GM19452 (cell line): ENCODE measurements around the gene PDCD7.
"Not testable (repeated sequence)": the region's sequence is repeated elsewhere in the genome, so short reads cannot be mapped to it uniquely, and the experiment has no call there.

Experiments used
- ATAC-seq: cut with Tn5 transposase; IDR thresholded peaks from one replicate; pipeline ENCODE4 v1.9.1; 2021; ENCODE audit not compliant: unreplicated experiment

PDCD7 gene

GRCh38 chr15:65133548-65134200 lies at the start of gene PDCD7:
PDCD7 (minus strand) TSS chr15:65133808; CDS start chr15:65133781, 27 bp downstream.
- peak; percentile 80 for ATAC-seq

GRCh38 chr15:65182538-65182937 lies 48.9 kb upstream of the PDCD7 start:
- no peak for ATAC-seq

- not testable (repeated sequence) for ATAC-seq
Measured at GRCh38 chr15:65181582-65182353, 48.2 kb upstream of the PDCD7 start.

- ATAC-seq: no peak
Measured at GRCh38 chr15:65180167-65180566, 46.6 kb upstream of the PDCD7 start.

GRCh38 chr15:65177901-65178300 lies 44.3 kb upstream of the PDCD7 start:
- no peak for ATAC-seq

- no peak for ATAC-seq
Measured at GRCh38 chr15:65176056-65176455, 42.4 kb upstream of the PDCD7 start.

- ATAC-seq: no peak
Measured at GRCh38 chr15:65175511-65175910, 41.9 kb upstream of the PDCD7 start.

- ATAC-seq: no peak
Measured at GRCh38 chr15:65174509-65174908, 40.9 kb upstream of the PDCD7 start.

GRCh38 chr15:65172531-65172930 lies 38.9 kb upstream of the PDCD7 start:
- ATAC-seq: no peak

GRCh38 chr15:65171428-65171827 lies 37.8 kb upstream of the PDCD7 start:
- ATAC-seq: no peak

- no peak for ATAC-seq
Measured at GRCh38 chr15:65165875-65166274, 32.3 kb upstream of the PDCD7 start.

GRCh38 chr15:65164139-65164538 lies 30.5 kb upstream of the PDCD7 start:
- no peak for ATAC-seq

GRCh38 chr15:65163041-65163440 lies 29.4 kb upstream of the PDCD7 start:
- ATAC-seq: no peak

- no peak for ATAC-seq
Measured at GRCh38 chr15:65156692-65157091, 23.1 kb upstream of the PDCD7 start.

- no peak for ATAC-seq
Measured at GRCh38 chr15:65154720-65155119, 21.1 kb upstream of the PDCD7 start.

GRCh38 chr15:65147902-65148301 lies 14.3 kb upstream of the PDCD7 start:
- no peak for ATAC-seq

GRCh38 chr15:65146438-65146837 lies 12.8 kb upstream of the PDCD7 start:
- no peak for ATAC-seq

- not testable (repeated sequence) for ATAC-seq
Measured at GRCh38 chr15:65138631-65139030, 5.0 kb upstream of the PDCD7 start.

- ATAC-seq: not testable (repeated sequence)
Measured at GRCh38 chr15:65137893-65138292, 4.3 kb upstream of the PDCD7 start.

- not testable (repeated sequence) for ATAC-seq
Measured at GRCh38 chr15:65137089-65137488, 3.5 kb upstream of the PDCD7 start.

- ATAC-seq: no peak
Measured at GRCh38 chr15:65134538-65134937, 930 bp upstream of the PDCD7 start.

- ATAC-seq: peak; percentile 40
Measured at GRCh38 chr15:65132878-65133547, 595 bp downstream of the PDCD7 start.
